B cell (primary cell): ENCODE measurements around the gene NUBPL. TPM values are rescaled to one million over a fixed set of nuclear protein-coding genes. Genes with fewer than 3 reads are reported as not detected.

Source experiments
- ATAC-seq: fragments of 200-7000 bp; cut with Tn5 transposase; one replicate; pipeline ENCODE4 v1.10.0; 2021; ENCODE audit warnings: low read depth, mild to moderate bottlenecking, moderate number of reproducible peaks, moderate library complexity
- CTCF ChIA-PET: fragments of 350-600 bp; sonication (Branson Sonifier 250); formaldehyde crosslinking; loops from one replicate; lab custom pipeline; 2021; ENCODE audit warnings: antibody characterized with exemption, inconsistent platforms; lab: Charles Lee
- POLR2A ChIA-PET: fragments of 350-600 bp; sonication (Branson Sonifier 250); formaldehyde crosslinking; loops from one replicate; lab custom pipeline; 2021; ENCODE audit warnings: antibody characterized with exemption; lab: Charles Lee
- DNase-seq: peaks from one replicate; pipeline ENCODE4 v3.0.0; 2013
- H2AFZ ChIP-seq: 2 replicates; pipeline ENCODE4 v1.6.1; 2012; ENCODE audit warnings: mild to moderate bottlenecking, low read depth, low read length; ENCODE audit not compliant: insufficient read depth, poor library complexity, severe bottlenecking
- H3K27ac ChIP-seq, 2 donors: 1 replicate in 1 of 2; 2 replicates in 1 of 2; pipeline ENCODE4 v1.5.1; 2012 to 2013; ENCODE audit warnings: low read length in 2 of 2, mild to moderate bottlenecking in 2 of 2, moderate library complexity in 1 of 2
- H3K27me3 ChIP-seq, 4 experiments: fragments of 200-600 bp in 1 of 4; sonication (generic) in 1 of 4; replicated peaks in 1 of 4; 1 replicate in 2 of 4; 2 replicates in 2 of 4; pipeline versions ENCODE4 v1.6.1 to v1.7.0; 2013 to 2016; ENCODE audit warnings: low read length in 3 of 4, mild to moderate bottlenecking in 2 of 4, mixed read lengths in 1 of 4, moderate library complexity in 1 of 4; ENCODE audit not compliant: insufficient read depth in 4 of 4, control insufficient read depth in 3 of 4; ENCODE audit errors: control extremely low read depth in 1 of 4
- H3K36me3 ChIP-seq, 2 experiments: replicated peaks in 1 of 2; 1 replicate in 1 of 2; 2 replicates in 1 of 2; pipeline versions ENCODE4 v1.6.1 to v1.7.1; 2013; ENCODE audit warnings: low read length in 1 of 2; ENCODE audit not compliant: insufficient read depth in 2 of 2, control insufficient read depth in 1 of 2; ENCODE audit errors: control extremely low read depth in 1 of 2, extremely low read depth in 1 of 2
- H3K4me1 ChIP-seq, 2 donors: fragments of 200-600 bp in 1 of 2; sonication (generic) in 1 of 2; 1 replicate in 1 of 2; 2 replicates in 1 of 2; pipeline versions ENCODE4 v1.5.1 to v1.6.1; 2013 to 2017; ENCODE audit warnings: low read length in 2 of 2; ENCODE audit not compliant: control insufficient read depth in 2 of 2, insufficient read depth in 2 of 2
- H3K4me2 ChIP-seq: replicated peaks from 2 replicates; pipeline ENCODE3; 2012; ENCODE audit warnings: mild to moderate bottlenecking, low read depth, low read length; ENCODE audit not compliant: poor library complexity, severe bottlenecking
- H3K4me3 ChIP-seq, 5 experiments: fragments of 200-600 bp in 1 of 5; sonication (generic) in 1 of 5; 1 replicate in 3 of 5; 2 replicates in 2 of 5; pipeline versions ENCODE4 v1.5.1 to v1.7.0; 2011 to 2016; ENCODE audit warnings: low read length in 4 of 5, mild to moderate bottlenecking in 4 of 5, low read depth in 2 of 5, control low read depth in 1 of 5, moderate library complexity in 1 of 5; ENCODE audit not compliant: insufficient read depth in 1 of 5; ENCODE audit errors: control extremely low read depth in 1 of 5, extremely low read depth in 1 of 5
- H3K79me2 ChIP-seq: fragments of 200-600 bp; sonication (generic); one replicate; pipeline ENCODE4 v1.6.0; 2016; ENCODE audit warnings: low read length; ENCODE audit not compliant: control insufficient read depth, insufficient read depth
- H3K9ac ChIP-seq: fragments of 200-600 bp; sonication (generic); 2 replicates; pipeline ENCODE4 v1.6.1; 2017; ENCODE audit warnings: mild to moderate bottlenecking, low read length, moderate library complexity
- H3K9me3 ChIP-seq, 3 donors: one replicate each; pipeline versions ENCODE4 v1.6.1 to v1.7.1; 2013; ENCODE audit warnings: low read length in 2 of 3; ENCODE audit not compliant: control insufficient read depth in 2 of 3, insufficient read depth in 1 of 3; ENCODE audit errors: control extremely low read depth in 1 of 3
- H4K20me1 ChIP-seq: 2 replicates; pipeline ENCODE4 v1.6.0; 2012; ENCODE audit warnings: mild to moderate bottlenecking, low read length; ENCODE audit not compliant: insufficient read depth, control insufficient read depth, poor library complexity, severe bottlenecking
- H3K27ac Mint-ChIP-seq: one replicate; pipeline ENCODE4 v1.8.0; 2021; ENCODE audit warnings: mixed read lengths
- H3K27me3 Mint-ChIP-seq: one replicate; pipeline ENCODE4 v1.8.0; 2021; ENCODE audit warnings: mixed read lengths
- H3K4me1 Mint-ChIP-seq: one replicate; pipeline ENCODE4 v1.8.0; 2021; ENCODE audit warnings: mixed read lengths
- H3K4me3 Mint-ChIP-seq: one replicate; pipeline ENCODE4 v1.8.0; 2021; ENCODE audit warnings: mixed read lengths
- H3K9me3 Mint-ChIP-seq: one replicate; pipeline ENCODE4 v1.8.0; 2022; ENCODE audit warnings: mixed read lengths; ENCODE audit not compliant: insufficient read depth
- EZH2 ChIP-seq: IDR thresholded peaks from 2 replicates; pipeline ENCODE4 v1.6.1; 2012; ENCODE audit warnings: borderline replicate concordance, low read depth, mild to moderate bottlenecking, moderate library complexity, low read length; ENCODE audit not compliant: insufficient read depth, poor library complexity, severe bottlenecking
- WGBS: methylation state at CpG from one replicate; pipeline ENCODE4 v1.1.5; 2013; ENCODE audit warnings: missing lambda C conversion rate; ENCODE audit not compliant: insufficient coverage; 5-methylcytosine and 5-hydroxymethylcytosine counted together
- intact Hi-C: fragments of 100-400 bp; cut with micrococcal nuclease; formaldehyde crosslinking; loops from one replicate; pipeline ENCODE4 v1.10.0; 2022
- polyA plus RNA-seq: library from polyadenylated mRNA; depleted of rRNA; stranded (reverse); fragments of >200 nt; gene quantifications from 2 replicates; pipeline ENCODE4 v1.2.3, GENCODE V29; 2012
- total RNA-seq, 2 donors: library from RNA; stranded (reverse); fragments of 120-200 nt in 1 of 2; gene quantifications; 1 replicate in 1 of 2; 2 replicates in 1 of 2; pipeline versions ENCODE4 v1.2.3 to v1.2.4, GENCODE V29; 2013 to 2022
- TF ChIP-seq, protein P1 (sequence below): fragments of 200-600 bp; IDR thresholded peaks from one replicate; pipeline ENCODE4 v1.8.0; 2022; ENCODE audit warnings: antibody characterized with exemption, mild to moderate bottlenecking

NUBPL gene
- total and polyA plus RNA-seq, 2 donors (not counting 1 experiment from before 2014, with no cell fraction given): 1.9 to 14.2 TPM

DNA sequence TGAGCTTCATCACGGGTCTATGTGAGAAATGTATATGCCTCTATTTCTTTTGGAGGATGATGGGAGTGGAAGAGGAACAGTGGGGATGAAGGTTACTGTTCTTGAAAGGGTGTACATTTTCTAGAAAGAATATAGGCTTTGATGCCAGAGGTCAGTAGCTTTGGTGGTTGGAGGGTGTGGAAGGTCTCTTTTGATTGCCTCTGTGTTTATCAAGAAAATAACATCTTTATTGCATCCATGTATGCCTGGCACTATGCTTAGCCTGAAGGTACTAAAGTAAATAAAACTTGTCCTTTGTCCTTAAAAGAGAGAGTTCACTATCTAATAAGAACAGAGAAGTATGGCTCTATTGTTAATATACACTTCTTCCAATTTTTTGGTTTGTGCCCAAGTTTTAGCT is 201.8 kb downstream of the NUBPL start:
- Mint-ChIP-seq H3K27ac (no peak overlapping the region), H3K9me3 (no peaks in the 10 kb centered on the region), H3K4me3 (no peak overlapping the region), H3K4me1 (no peaks in the 10 kb centered on the region), H3K27me3 (no peaks in the 10 kb centered on the region)
- no peaks in the 10 kb centered on the region for H3K27me3 ChIP-seq
- H3K79me2 ChIP-seq: no peaks in the 10 kb centered on the region
- no peaks in the 10 kb centered on the region for H3K36me3 ChIP-seq
- H2AFZ ChIP-seq: no peak overlapping the region
- CTCF ChIA-PET: no interaction called here
- 100% methylated on average over 1 of the region's 1 CpG for WGBS
- H3K9ac ChIP-seq: no peak overlapping the region
- no peak overlapping the region for H3K4me2 ChIP-seq
- intact Hi-C loops: no loop called here
- no peaks in the 10 kb centered on the region for H3K9me3 ChIP-seq
- no peaks in the 10 kb centered on the region for H4K20me1 ChIP-seq
- POLR2A ChIA-PET: no interaction called here
- DNase-seq: no peak
- no peak for ATAC-seq
- H3K27ac ChIP-seq: no peak overlapping the region
- no peak overlapping the region for H3K4me3 ChIP-seq
- TF ChIP-seq, protein P1, sequence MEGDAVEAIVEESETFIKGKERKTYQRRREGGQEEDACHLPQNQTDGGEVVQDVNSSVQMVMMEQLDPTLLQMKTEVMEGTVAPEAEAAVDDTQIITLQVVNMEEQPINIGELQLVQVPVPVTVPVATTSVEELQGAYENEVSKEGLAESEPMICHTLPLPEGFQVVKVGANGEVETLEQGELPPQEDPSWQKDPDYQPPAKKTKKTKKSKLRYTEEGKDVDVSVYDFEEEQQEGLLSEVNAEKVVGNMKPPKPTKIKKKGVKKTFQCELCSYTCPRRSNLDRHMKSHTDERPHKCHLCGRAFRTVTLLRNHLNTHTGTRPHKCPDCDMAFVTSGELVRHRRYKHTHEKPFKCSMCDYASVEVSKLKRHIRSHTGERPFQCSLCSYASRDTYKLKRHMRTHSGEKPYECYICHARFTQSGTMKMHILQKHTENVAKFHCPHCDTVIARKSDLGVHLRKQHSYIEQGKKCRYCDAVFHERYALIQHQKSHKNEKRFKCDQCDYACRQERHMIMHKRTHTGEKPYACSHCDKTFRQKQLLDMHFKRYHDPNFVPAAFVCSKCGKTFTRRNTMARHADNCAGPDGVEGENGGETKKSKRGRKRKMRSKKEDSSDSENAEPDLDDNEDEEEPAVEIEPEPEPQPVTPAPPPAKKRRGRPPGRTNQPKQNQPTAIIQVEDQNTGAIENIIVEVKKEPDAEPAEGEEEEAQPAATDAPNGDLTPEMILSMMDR: no peak
- TF ChIP-seq EZH2: no peak
- H3K4me1 ChIP-seq: no peaks in the 10 kb centered on the region

DNA sequence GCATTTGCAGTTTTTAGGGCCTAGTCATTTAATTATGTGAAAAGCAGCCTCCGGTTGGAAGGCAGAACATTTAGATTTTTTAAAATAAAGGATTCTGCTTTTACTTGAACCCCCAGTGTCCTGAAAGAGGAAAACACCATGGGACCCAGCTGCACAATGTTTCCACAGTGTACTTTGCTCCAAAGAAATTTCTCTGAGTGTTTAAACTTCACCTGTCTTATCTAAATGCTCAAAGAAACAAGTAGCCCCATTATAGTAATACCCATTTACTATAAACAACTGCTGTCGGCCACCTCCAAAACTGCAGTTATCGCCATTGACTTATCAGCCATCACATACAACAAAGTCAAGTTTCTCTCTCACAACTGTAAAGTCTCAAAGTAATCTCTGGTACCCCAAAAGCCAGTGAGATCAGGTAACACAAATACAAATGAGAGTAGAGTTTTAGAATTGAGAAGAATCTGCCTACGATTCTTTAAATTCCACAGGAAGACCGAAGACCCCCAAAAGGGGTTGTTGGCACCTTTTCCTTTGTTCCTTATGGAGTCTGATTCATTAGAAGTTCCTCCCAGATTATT is 205.2 kb downstream of the NUBPL start:
- Mint-ChIP-seq H3K9me3 (no peaks in the 10 kb centered on the region), H3K27me3 (no peaks in the 10 kb centered on the region), H3K27ac (no peak overlapping the region), H3K4me3 (no peak overlapping the region), H3K4me1 (peaks cover 3% of the 10 kb centered on the region)
- intact Hi-C loops: no loop called here
- H4K20me1 ChIP-seq: no peaks in the 10 kb centered on the region
- H3K36me3 ChIP-seq: no peaks in the 10 kb centered on the region
- ChIA-PET CTCF (no interaction called here), POLR2A (no interaction called here)
- ATAC-seq (no peak), DNase-seq (no peak)
- TF ChIP-seq EZH2: no peak
- TF ChIP-seq, protein P1: no peak
- H2AFZ ChIP-seq: no peak overlapping the region
- no peaks in the 10 kb centered on the region for H3K4me1 ChIP-seq
- no peaks in the 10 kb centered on the region for H3K27me3 ChIP-seq
- H3K4me3 ChIP-seq: no peak overlapping the region
- no peak overlapping the region for H3K4me2 ChIP-seq
- no peaks in the 10 kb centered on the region for H3K9me3 ChIP-seq
- H3K9ac ChIP-seq: no peak overlapping the region
- H3K27ac ChIP-seq: no peak overlapping the region
- H3K79me2 ChIP-seq: no peaks in the 10 kb centered on the region
- 65% methylated on average over 2 of the region's 5 CpGs for WGBS
